CD4-positive, alpha-beta T cell treated with Interleukin-17A for 4 hours (primary cell): ENCODE data around the gene MAST2.

Experiments used
- DNase-seq: peaks from one replicate; pipeline ENCODE4 v3.0.0-alpha.2; 2020; ENCODE audit warnings: mixed read lengths

MAST2 gene

GRCh38 chr1:45998020-45998617 is 194.7 kb downstream of the MAST2 start:
- DNase-seq, result no peak

GRCh38 chr1:45999507-45999906 is 196.1 kb downstream of the MAST2 start:
- no peak for DNase-seq

GRCh38 chr1:46001081-46001785 is 197.8 kb downstream of the MAST2 start:
- no peak for DNase-seq

- no peak for DNase-seq
These were observed 199.2 kb downstream of the MAST2 start for GRCh38 chr1:46002551-46003150.

- no peak for DNase-seq
These were observed 199.9 kb downstream of the MAST2 start for GRCh38 chr1:46003315-46003714.

- no peak for DNase-seq
These were observed 201.1 kb downstream of the MAST2 start for GRCh38 chr1:46004492-46004891.

- no peak for DNase-seq
These were observed 202.2 kb downstream of the MAST2 start for GRCh38 chr1:46005594-46005993.

GRCh38 chr1:46008585-46008984 is 205.2 kb downstream of the MAST2 start:
- DNase-seq, result no peak

GRCh38 chr1:46010611-46011010 is 207.2 kb downstream of the MAST2 start:
- DNase-seq, result no peak

GRCh38 chr1:46011121-46011695 is 207.8 kb downstream of the MAST2 start:
- DNase-seq, result no peak

GRCh38 chr1:46012236-46012635 is 208.8 kb downstream of the MAST2 start:
- no peak for DNase-seq

GRCh38 chr1:46013581-46013980 is 210.2 kb downstream of the MAST2 start:
- no peak for DNase-seq

GRCh38 chr1:46017876-46018503 is 214.6 kb downstream of the MAST2 start:
- no peak for DNase-seq

GRCh38 chr1:46019348-46019747 is 215.9 kb downstream of the MAST2 start:
- no peak for DNase-seq

GRCh38 chr1:46020010-46020409 is 216.6 kb downstream of the MAST2 start:
- no peak for DNase-seq

- no peak for DNase-seq
These were observed 217.9 kb downstream of the MAST2 start for GRCh38 chr1:46021046-46021996.

GRCh38 chr1:46026531-46026930 is 223.1 kb downstream of the MAST2 start:
- no peak for DNase-seq

GRCh38 chr1:46027788-46028573 is 224.6 kb downstream of the MAST2 start:
- DNase-seq, result no peak

- DNase-seq, result no peak
These were observed 226.9 kb downstream of the MAST2 start for GRCh38 chr1:46030074-46030870.

GRCh38 chr1:46030876-46031660 is 227.7 kb downstream of the MAST2 start:
- no peak for DNase-seq
